Astrocyte (in vitro differentiated cells and primary cell): ENCODE measurements around the gene CELF2.

Source experiments
- CTCF ChIP-seq: IDR thresholded peaks from 2 replicates; pipeline ENCODE4 v1.5.1; 2011; ENCODE audit warnings: low read depth, mild to moderate bottlenecking, inconsistent platforms, low read length, moderate library complexity; ENCODE audit not compliant: insufficient read depth
- EZH2 ChIP-seq: IDR thresholded peaks from 2 replicates; pipeline ENCODE4 v1.6.1; 2012; ENCODE audit warnings: mild to moderate bottlenecking, low read length, inconsistent platforms; ENCODE audit not compliant: insufficient read depth

GRCh38 chr10:11231285-11231684 lies 213.6 kb downstream of the CELF2 start:
- TF ChIP-seq EZH2 = no peak
- TF ChIP-seq CTCF = no peak
